Measurements from ENCODE around the gene FHIT. TPM values are rescaled to one million over a fixed set of nuclear protein-coding genes. Genes with fewer than 3 reads are reported as not detected.

Gene FHIT
- total RNA-seq, 1 donor from 2014 or later: 16.1 TPM

DNA sequence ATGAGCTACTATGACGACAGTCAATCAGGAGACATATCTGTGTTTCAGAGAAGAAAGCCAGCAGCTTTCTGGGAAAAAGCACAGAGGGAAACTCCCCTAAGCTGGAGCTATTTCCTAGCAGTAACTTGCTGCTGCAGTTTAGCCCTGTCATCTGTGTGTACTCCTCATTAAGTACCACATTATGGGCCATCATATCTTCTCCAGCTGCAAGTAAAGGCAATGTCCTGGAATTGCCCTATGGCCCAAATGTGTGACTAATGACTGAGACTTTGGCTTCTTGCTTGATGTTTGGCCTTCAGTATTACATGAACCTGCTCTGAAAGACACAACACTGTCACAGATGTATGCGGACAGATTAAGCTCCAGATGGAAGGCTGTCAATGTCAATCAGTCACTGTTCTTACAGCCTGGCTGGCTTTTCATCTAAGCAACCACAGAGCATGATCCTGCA lies 190.8 kb downstream of the FHIT start:
- no peak overlapping the region for H3K27ac Mint-ChIP-seq
- TF ChIP-seq, protein P1, sequence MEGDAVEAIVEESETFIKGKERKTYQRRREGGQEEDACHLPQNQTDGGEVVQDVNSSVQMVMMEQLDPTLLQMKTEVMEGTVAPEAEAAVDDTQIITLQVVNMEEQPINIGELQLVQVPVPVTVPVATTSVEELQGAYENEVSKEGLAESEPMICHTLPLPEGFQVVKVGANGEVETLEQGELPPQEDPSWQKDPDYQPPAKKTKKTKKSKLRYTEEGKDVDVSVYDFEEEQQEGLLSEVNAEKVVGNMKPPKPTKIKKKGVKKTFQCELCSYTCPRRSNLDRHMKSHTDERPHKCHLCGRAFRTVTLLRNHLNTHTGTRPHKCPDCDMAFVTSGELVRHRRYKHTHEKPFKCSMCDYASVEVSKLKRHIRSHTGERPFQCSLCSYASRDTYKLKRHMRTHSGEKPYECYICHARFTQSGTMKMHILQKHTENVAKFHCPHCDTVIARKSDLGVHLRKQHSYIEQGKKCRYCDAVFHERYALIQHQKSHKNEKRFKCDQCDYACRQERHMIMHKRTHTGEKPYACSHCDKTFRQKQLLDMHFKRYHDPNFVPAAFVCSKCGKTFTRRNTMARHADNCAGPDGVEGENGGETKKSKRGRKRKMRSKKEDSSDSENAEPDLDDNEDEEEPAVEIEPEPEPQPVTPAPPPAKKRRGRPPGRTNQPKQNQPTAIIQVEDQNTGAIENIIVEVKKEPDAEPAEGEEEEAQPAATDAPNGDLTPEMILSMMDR (IDR thresholded peaks at IDR 0.05; ENCODE audit: unreplicated experiment): no peak
- no peak overlapping the region for H3K4me3 Mint-ChIP-seq (ENCODE audit: low read depth)
- H3K4me1 Mint-ChIP-seq (ENCODE audit: low read depth): peaks cover 4% of the 10 kb centered on the region
- H3K9me3 Mint-ChIP-seq (ENCODE audit: low read depth): no peaks in the 10 kb centered on the region
- no peaks in the 10 kb centered on the region for H3K36me3 Mint-ChIP-seq (ENCODE audit: insufficient read depth)
- H3K27me3 Mint-ChIP-seq: no peaks in the 10 kb centered on the region
- DNase-seq (ENCODE audit: low spot score, unreplicated experiment): no peak

DNA sequence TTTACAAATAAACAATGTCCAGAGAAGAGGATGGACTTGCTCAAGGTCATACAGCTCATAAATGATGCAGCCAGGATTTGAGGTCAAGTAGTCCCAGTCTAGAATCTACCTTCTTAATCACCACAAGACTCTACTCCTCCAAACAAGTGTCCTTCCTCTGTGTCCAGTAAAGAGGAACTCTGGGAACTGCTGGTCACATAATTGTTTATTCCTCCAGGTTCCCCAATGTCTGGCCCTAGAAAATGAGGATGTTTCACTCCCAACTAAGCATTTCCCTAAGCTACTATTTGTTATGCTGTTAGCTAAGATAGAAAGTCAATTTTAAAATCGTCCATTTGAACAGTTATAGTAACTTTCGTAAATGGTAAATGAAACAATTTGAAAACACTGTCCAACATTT lies 192.4 kb downstream of the FHIT start:
- no peaks in the 10 kb centered on the region for H3K36me3 Mint-ChIP-seq (ENCODE audit: insufficient read depth)
- DNase-seq (ENCODE audit: low spot score, unreplicated experiment): no peak
- H3K9me3 Mint-ChIP-seq (ENCODE audit: low read depth): no peaks in the 10 kb centered on the region
- peaks cover 5% of the 10 kb centered on the region for H3K4me1 Mint-ChIP-seq (ENCODE audit: low read depth)
- H3K27ac Mint-ChIP-seq: no peak overlapping the region
- H3K27me3 Mint-ChIP-seq: no peaks in the 10 kb centered on the region
- TF ChIP-seq, protein P1 (IDR thresholded peaks at IDR 0.05; ENCODE audit: unreplicated experiment): no peak
- no peak overlapping the region for H3K4me3 Mint-ChIP-seq (ENCODE audit: low read depth)

GRCh38 chr3:61057464-61057863 lies 193.8 kb downstream of the FHIT start:
- no peak overlapping the region for H3K4me3 Mint-ChIP-seq (ENCODE audit: low read depth)
- TF ChIP-seq, protein P1 (IDR thresholded peaks at IDR 0.05; ENCODE audit: unreplicated experiment): no peak
- H3K27ac Mint-ChIP-seq: no peak overlapping the region
- H3K27me3 Mint-ChIP-seq: no peaks in the 10 kb centered on the region
- H3K36me3 Mint-ChIP-seq (ENCODE audit: insufficient read depth): no peaks in the 10 kb centered on the region
- peaks cover 9% of the 10 kb centered on the region for H3K4me1 Mint-ChIP-seq (ENCODE audit: low read depth)
- no peak for DNase-seq (ENCODE audit: low spot score, unreplicated experiment)
- H3K9me3 Mint-ChIP-seq (ENCODE audit: low read depth): no peaks in the 10 kb centered on the region

DNA sequence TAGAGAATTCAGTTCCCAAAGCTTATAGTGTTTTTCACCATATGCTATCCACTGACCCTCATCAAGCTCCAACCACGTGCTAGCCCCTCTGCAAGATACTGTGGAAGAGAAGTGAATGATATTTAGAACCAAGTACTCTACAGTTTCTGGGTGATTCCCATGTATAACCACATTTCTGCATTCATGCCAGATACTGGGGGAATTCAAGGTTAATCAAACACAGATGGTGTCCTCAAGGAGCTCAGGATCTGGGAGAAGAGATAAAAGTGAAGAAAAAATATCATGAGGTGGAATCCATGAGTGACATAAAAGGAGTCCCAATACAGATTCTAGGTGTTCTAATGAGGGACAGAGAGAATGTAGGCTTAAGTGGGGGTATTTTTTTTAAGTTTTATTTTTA lies 195.8 kb downstream of the FHIT start:
- DNase-seq (ENCODE audit: low spot score, unreplicated experiment): no peak
- no peak overlapping the region for H3K4me3 Mint-ChIP-seq (ENCODE audit: low read depth)
- no peak overlapping the region for H3K27ac Mint-ChIP-seq
- H3K9me3 Mint-ChIP-seq (ENCODE audit: low read depth): no peaks in the 10 kb centered on the region
- no peaks in the 10 kb centered on the region for H3K36me3 Mint-ChIP-seq (ENCODE audit: insufficient read depth)
- TF ChIP-seq, protein P1 (IDR thresholded peaks at IDR 0.05; ENCODE audit: unreplicated experiment): no peak
- peaks cover 11% of the 10 kb centered on the region for H3K4me1 Mint-ChIP-seq (ENCODE audit: low read depth)
- no peaks in the 10 kb centered on the region for H3K27me3 Mint-ChIP-seq

DNA sequence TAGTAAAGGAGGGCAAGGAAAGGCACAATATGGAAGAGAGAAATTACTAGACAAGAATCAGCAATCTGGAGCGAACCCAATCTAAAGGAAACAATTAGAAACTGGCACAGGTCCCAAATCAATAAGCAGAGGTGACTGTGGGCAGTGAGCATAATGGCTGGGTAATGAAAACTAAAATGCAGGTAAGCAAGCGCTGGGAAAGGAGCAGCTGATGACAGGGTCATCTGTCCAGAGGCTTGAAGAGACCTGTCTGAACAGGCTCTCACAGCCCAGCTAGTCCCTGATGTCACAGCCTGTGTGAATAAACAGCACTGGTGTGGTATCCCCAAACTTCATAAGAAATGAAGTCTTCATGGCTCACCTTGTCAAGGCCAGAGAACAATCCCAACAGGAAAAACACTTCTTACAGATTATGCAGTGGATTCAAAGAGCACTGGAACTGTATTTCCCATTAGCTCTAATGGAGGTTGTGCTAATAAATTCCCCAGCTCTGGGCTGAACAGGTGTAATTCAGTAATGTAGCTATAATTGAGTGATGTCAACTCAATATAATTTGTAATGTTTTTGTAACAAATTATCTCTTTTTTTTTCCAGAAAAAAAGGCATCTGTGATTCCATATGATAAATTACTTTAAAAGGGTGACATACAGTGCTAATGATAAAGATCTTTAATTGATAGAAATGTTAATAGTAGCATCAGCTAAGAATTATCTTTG lies 197.3 kb downstream of the FHIT start:
- no peak overlapping the region for H3K4me3 Mint-ChIP-seq (ENCODE audit: low read depth)
- no peak for DNase-seq (ENCODE audit: low spot score, unreplicated experiment)
- no peaks in the 10 kb centered on the region for H3K27me3 Mint-ChIP-seq
- H3K9me3 Mint-ChIP-seq (ENCODE audit: low read depth): no peaks in the 10 kb centered on the region
- TF ChIP-seq, protein P1 (IDR thresholded peaks at IDR 0.05; ENCODE audit: unreplicated experiment): no peak
- no peaks in the 10 kb centered on the region for H3K36me3 Mint-ChIP-seq (ENCODE audit: insufficient read depth)
- H3K4me1 Mint-ChIP-seq (ENCODE audit: low read depth): peaks cover 11% of the 10 kb centered on the region
- peak overlapping the region; percentile 86 for H3K27ac Mint-ChIP-seq
